Keratinocyte (primary cell): ENCODE data around the gene GPR160. TPM values are rescaled to one million over a fixed set of nuclear protein-coding genes. Genes with fewer than 3 reads are reported as not detected.
"Not testable (repeated sequence)": the region's sequence is repeated elsewhere in the genome, so short reads cannot be mapped to it uniquely, and the experiment has no call there.

Experiments
- DNase-seq: peaks from one replicate; pipeline ENCODE4 v3.0.0-alpha.2; 2011; ENCODE audit warnings: low read depth, missing footprints, low spot score
- FAIRE-seq: peaks from 2 replicates; lab custom pipeline; 2011; peaks lifted over from hg19 to GRCh38; lab: Jason Lieb, UNC
- H2AFZ ChIP-seq: 2 replicates; pipeline ENCODE4 v1.6.0; 2012; ENCODE audit warnings: low read length, control low read depth, inconsistent platforms; ENCODE audit not compliant: control insufficient read depth
- H3K27ac ChIP-seq: 2 replicates; pipeline ENCODE4 v1.5.1; 2011; ENCODE audit warnings: low read length; ENCODE audit not compliant: control insufficient read depth, insufficient read depth
- H3K27me3 ChIP-seq: 3 replicates; pipeline ENCODE4 v1.6.0; 2011; ENCODE audit warnings: low read length; ENCODE audit not compliant: control insufficient read depth, insufficient read depth; ENCODE audit errors: extremely low read depth
- H3K36me3 ChIP-seq, 2 experiments: 2 replicates in 1 of 2; 3 replicates in 1 of 2; pipeline ENCODE4 v1.5.1; 2011; ENCODE audit warnings: low read length in 2 of 2, mild to moderate bottlenecking in 1 of 2; ENCODE audit not compliant: control insufficient read depth in 2 of 2, insufficient read depth in 2 of 2; ENCODE audit errors: extremely low read depth in 1 of 2
- H3K4me1 ChIP-seq: 3 replicates; pipeline ENCODE4 v1.5.1; 2011; ENCODE audit warnings: low read length; ENCODE audit not compliant: control insufficient read depth, insufficient read depth; ENCODE audit errors: extremely low read depth
- H3K4me2 ChIP-seq: 3 replicates; pipeline ENCODE4 v1.6.0; 2011; ENCODE audit warnings: low read depth, low read length; ENCODE audit not compliant: control insufficient read depth, insufficient read depth; ENCODE audit errors: extremely low read depth
- H3K4me3 ChIP-seq, 3 experiments: fragments of 200-600 bp in 1 of 3; sonication (generic) in 1 of 3; 2 replicates in 2 of 3; 3 replicates in 1 of 3; pipeline ENCODE4 v1.5.1; 2011 to 2016; ENCODE audit warnings: low read length in 3 of 3, mild to moderate bottlenecking in 3 of 3, control low read depth in 2 of 3, inconsistent platforms in 1 of 3, low read depth in 1 of 3, mixed read lengths in 1 of 3, mixed run types in 1 of 3, moderate library complexity in 1 of 3; ENCODE audit not compliant: control insufficient read depth in 2 of 3, insufficient read depth in 2 of 3; ENCODE audit errors: extremely low read depth in 1 of 3
- H3K79me2 ChIP-seq: 2 replicates; pipeline ENCODE4 v1.6.0; 2012; ENCODE audit warnings: low read length; ENCODE audit not compliant: control insufficient read depth, insufficient read depth
- H3K9ac ChIP-seq: 3 replicates; pipeline ENCODE4 v1.6.0; 2011; ENCODE audit warnings: low read length; ENCODE audit not compliant: control insufficient read depth, insufficient read depth; ENCODE audit errors: extremely low read depth
- H3K9me1 ChIP-seq: 3 replicates; pipeline ENCODE4 v1.6.0; 2011; ENCODE audit warnings: low read length; ENCODE audit not compliant: control insufficient read depth, insufficient read depth; ENCODE audit errors: extremely low read depth
- H3K9me3 ChIP-seq: 2 replicates; pipeline ENCODE4 v1.5.1; 2012; ENCODE audit warnings: low read depth, low read length; ENCODE audit not compliant: control insufficient read depth
- H4K20me1 ChIP-seq: 3 replicates; pipeline ENCODE4 v1.6.0; 2011; ENCODE audit warnings: low read length; ENCODE audit not compliant: control insufficient read depth, insufficient read depth; ENCODE audit errors: extremely low read depth
- CTCF ChIP-seq, 3 experiments: IDR thresholded peaks in 1 of 3; conservative IDR thresholded peaks in 1 of 3; optimal IDR thresholded peaks in 1 of 3; 2 replicates in 2 of 3; 3 replicates in 1 of 3; pipeline versions ENCODE3 to v1.5.1; 2011; ENCODE audit warnings: low read length in 3 of 3, mild to moderate bottlenecking in 3 of 3, moderate library complexity in 2 of 3, control low read depth in 1 of 3, inconsistent platforms in 1 of 3; ENCODE audit not compliant: insufficient read depth in 2 of 3; ENCODE audit errors: extremely low read depth in 1 of 3
- EZH2 ChIP-seq: IDR thresholded peaks from one replicate; pipeline ENCODE4 v1.6.1; 2012; ENCODE audit warnings: inconsistent platforms, mild to moderate bottlenecking, low read length, moderate library complexity
- dilution Hi-C: fragments of 300-500 bp; cut with MboI; formaldehyde crosslinking; loops from one replicate; pipeline ENCODE4 v1.7.0; 2020; ENCODE audit warnings: low sequenced_read_pairs; ENCODE audit not compliant: extremely low pct_ligation_motif_present
- polyA plus RNA-seq, 5 experiments: library from polyadenylated mRNA; depleted of rRNA in 3 of 5; stranded (reverse) in 3 of 5; stranded (forward) in 1 of 5; unstranded in 1 of 5; fragments of >200 nt; gene quantifications; 1 replicate in 1 of 5; 2 replicates in 3 of 5; 3 replicates in 1 of 5; pipeline versions ENCODE4 v1.2.1 to v1.2.3, GENCODE V29; 2011 to 2012; ENCODE audit warnings: missing spikeins in 2 of 5, low read depth in 1 of 5, low replicate concordance in 1 of 5

GPR160 gene
- polyA plus RNA-seq, 1 donor (not counting 4 experiments of a cell fraction or from before 2014, with no cell fraction given), result 0.22 TPM

- Histone ChIP-seq H3K9me3 (no peaks in the 10 kb centered on the region), H3K4me1 (no peaks in the 10 kb centered on the region), H4K20me1 (no peaks in the 10 kb centered on the region), H2AFZ (no peak overlapping the region), H3K9ac (no peak overlapping the region), H3K4me2 (no peak overlapping the region), H3K9me1 (no peaks in the 10 kb centered on the region), H3K36me3 (no peaks in the 10 kb centered on the region), H3K27ac (no peak overlapping the region), H3K79me2 (no peaks in the 10 kb centered on the region), H3K4me3 (no peak overlapping the region), H3K27me3 (no peaks in the 10 kb centered on the region)
- no peak for TF ChIP-seq CTCF (optimal IDR thresholded peaks at IDR 0.05 in 1 of 3, IDR thresholded peaks at IDR 0.05 in 1 of 3, conservative IDR thresholded peaks at IDR 0.05 in 1 of 3; ENCODE audit: extremely low read depth in 1 of 3, insufficient read depth in 2 of 3, low read length in 3 of 3)
- no peak for TF ChIP-seq EZH2
- dilution Hi-C loops, result no loop called here
- DNase-seq (no peak), FAIRE-seq (no peak)
These were observed 25.0 kb upstream of the GPR160 start for GRCh38 chr3:170012683-170013400.

DNA sequence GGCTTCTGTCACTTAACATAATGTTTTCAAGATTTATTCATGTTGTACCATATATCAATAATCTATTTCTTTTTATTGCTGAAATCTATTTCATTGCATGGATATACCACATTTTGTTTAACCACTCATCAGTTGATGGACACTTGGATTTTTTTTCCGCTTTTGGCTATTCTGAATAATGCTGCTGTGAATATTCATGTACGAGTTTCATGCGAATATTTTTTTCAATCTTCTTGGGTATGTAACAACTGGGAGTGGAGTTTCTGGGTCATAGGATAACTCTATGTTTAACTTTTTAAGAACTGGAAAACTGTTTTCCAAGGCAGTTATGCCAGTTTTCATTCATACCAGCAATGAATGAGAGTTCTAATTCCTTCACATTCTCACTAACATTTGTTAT lies 21.7 kb upstream of the GPR160 start:
- no peak for DNase-seq
- H3K9me3 ChIP-seq, result no peaks in the 10 kb centered on the region
- H3K27me3 ChIP-seq, result no peaks in the 10 kb centered on the region
- H3K4me2 ChIP-seq, result no peak overlapping the region
- no peaks in the 10 kb centered on the region for H3K36me3 ChIP-seq
- no peak for TF ChIP-seq CTCF (optimal IDR thresholded peaks at IDR 0.05 in 1 of 3, IDR thresholded peaks at IDR 0.05 in 1 of 3, conservative IDR thresholded peaks at IDR 0.05 in 1 of 3; ENCODE audit: extremely low read depth in 1 of 3, insufficient read depth in 2 of 3, low read length in 3 of 3)
- no peak for TF ChIP-seq EZH2
- H2AFZ ChIP-seq, result no peak overlapping the region
- no peak overlapping the region for H3K9ac ChIP-seq
- no peaks in the 10 kb centered on the region for H3K4me1 ChIP-seq
- H3K9me1 ChIP-seq, result no peaks in the 10 kb centered on the region
- dilution Hi-C loops, result no loop called here
- H4K20me1 ChIP-seq, result no peaks in the 10 kb centered on the region
- no peaks in the 10 kb centered on the region for H3K79me2 ChIP-seq
- H3K4me3 ChIP-seq, result no peak overlapping the region
- H3K27ac ChIP-seq, result no peak overlapping the region
- no peak for FAIRE-seq

GRCh38 chr3:170019306-170019705 lies 18.5 kb upstream of the GPR160 start:
- dilution Hi-C loops, H3K9ac ChIP-seq, H3K4me3 ChIP-seq, H3K27ac ChIP-seq, DNase-seq, H3K36me3 ChIP-seq, H3K9me3 ChIP-seq, H3K9me1 ChIP-seq, H3K27me3 ChIP-seq, H2AFZ ChIP-seq, H4K20me1 ChIP-seq, H3K4me1 ChIP-seq, FAIRE-seq, H3K79me2 ChIP-seq, H3K4me2 ChIP-seq: not testable (repeated sequence)
